Measurements from ENCODE around the gene PACS1.

PACS1 gene

DNA sequence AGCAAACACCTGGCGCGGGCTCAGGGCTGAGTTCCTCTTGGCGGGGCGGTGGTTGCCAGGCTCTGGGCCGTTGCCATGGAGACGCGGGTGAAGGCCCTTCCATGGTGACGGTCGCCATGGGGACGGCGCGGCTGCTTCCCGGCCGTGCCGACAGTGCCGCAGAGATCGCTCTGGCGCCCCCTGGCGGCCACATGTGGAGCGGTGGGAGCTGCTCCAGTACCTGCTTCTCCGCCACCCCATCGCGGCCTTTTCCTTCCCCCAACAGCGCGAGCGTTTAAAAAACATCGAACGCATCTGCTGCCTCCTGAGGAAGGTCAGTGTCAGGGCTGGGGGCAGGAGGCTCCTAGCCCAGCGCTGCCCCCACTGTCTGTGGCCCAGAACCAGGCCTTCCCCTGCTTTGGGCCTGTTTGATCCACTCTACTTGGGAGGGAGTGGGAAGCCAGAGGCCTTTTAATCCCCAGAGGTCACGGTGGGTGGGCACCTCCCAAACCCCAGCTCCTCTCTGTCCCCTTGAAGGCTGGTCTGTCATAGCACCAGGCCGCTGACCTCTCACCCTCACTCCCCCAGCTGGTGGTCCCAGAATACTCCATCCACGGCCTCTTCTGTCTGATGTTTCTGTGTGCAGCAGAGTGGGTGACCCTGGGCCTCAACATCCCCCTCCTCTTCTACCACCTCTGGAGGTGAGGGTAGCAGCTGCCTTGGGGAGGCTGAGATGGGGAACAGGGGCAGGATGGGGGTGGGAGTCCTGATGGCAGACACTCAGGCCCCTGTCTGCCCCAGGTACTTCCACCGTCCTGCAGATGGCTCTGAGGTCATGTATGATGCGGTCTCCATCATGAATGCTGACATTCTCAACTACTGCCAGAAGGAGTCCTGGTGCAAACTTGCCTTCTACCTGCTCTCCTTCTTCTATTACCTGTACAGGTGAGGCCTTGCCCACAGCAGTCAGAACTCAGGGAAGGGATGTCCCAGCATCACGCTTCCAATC, 212.7 kb downstream of the PACS1 start:
- H3F3A ChIP-seq (ENCODE audit: low read depth) = no peaks in the 10 kb centered on the region
- H3K9me3 ChIP-seq (ENCODE audit: insufficient read depth, low read depth, low read length) = no peaks in the 10 kb centered on the region
- H3K9me2 ChIP-seq (replicated peaks; ENCODE audit: low read depth, low read length) = no peaks in the 10 kb centered on the region
- no peaks in the 10 kb centered on the region for H3K27me3 ChIP-seq (ENCODE audit: insufficient read depth, low read length, poor library complexity, severe bottlenecking)
- no peak overlapping the region for H3K9ac ChIP-seq (ENCODE audit: low read depth, low read length, poor library complexity, severe bottlenecking)
- peak overlapping the region; percentile 25 for H3K4me2 ChIP-seq (ENCODE audit: low read depth, low read length, poor library complexity, severe bottlenecking)
- H3K79me2 ChIP-seq (ENCODE audit: insufficient read depth, low read length) = peaks cover 5% of the 10 kb centered on the region; the same call in 1 of the 2 replicates
- H4K20me1 ChIP-seq (ENCODE audit: insufficient read depth, low read length, poor library complexity, severe bottlenecking) = peaks cover 3% of the 10 kb centered on the region
- TF ChIP-seq, protein P1, sequence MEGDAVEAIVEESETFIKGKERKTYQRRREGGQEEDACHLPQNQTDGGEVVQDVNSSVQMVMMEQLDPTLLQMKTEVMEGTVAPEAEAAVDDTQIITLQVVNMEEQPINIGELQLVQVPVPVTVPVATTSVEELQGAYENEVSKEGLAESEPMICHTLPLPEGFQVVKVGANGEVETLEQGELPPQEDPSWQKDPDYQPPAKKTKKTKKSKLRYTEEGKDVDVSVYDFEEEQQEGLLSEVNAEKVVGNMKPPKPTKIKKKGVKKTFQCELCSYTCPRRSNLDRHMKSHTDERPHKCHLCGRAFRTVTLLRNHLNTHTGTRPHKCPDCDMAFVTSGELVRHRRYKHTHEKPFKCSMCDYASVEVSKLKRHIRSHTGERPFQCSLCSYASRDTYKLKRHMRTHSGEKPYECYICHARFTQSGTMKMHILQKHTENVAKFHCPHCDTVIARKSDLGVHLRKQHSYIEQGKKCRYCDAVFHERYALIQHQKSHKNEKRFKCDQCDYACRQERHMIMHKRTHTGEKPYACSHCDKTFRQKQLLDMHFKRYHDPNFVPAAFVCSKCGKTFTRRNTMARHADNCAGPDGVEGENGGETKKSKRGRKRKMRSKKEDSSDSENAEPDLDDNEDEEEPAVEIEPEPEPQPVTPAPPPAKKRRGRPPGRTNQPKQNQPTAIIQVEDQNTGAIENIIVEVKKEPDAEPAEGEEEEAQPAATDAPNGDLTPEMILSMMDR (conservative IDR thresholded peaks at IDR 0.05; ENCODE audit: low read length) = peak; percentile 76
- TF ChIP-seq EZH2phosphoT487 (IDR thresholded peaks at IDR 0.05; ENCODE audit: borderline replicate concordance) = no peak
- H3K4me3 ChIP-seq (ENCODE audit: low read length, poor library complexity, severe bottlenecking) = no peak overlapping the region
- H2AFZ ChIP-seq (ENCODE audit: low read length) = no peak overlapping the region
- H3K36me3 ChIP-seq (ENCODE audit: insufficient read depth, low read length) = no peaks in the 10 kb centered on the region
- peaks cover 9% of the 10 kb centered on the region for H3K4me1 ChIP-seq (ENCODE audit: insufficient read depth, low read length, poor library complexity, severe bottlenecking)

- no peak overlapping the region for H3K4me2 ChIP-seq (ENCODE audit: low read depth, low read length, poor library complexity, severe bottlenecking)
- H3K36me3 ChIP-seq (ENCODE audit: insufficient read depth, low read length) = no peaks in the 10 kb centered on the region
- H2AFZ ChIP-seq (ENCODE audit: low read length) = no peak overlapping the region
- TF ChIP-seq, protein P1 (conservative IDR thresholded peaks at IDR 0.05; ENCODE audit: low read length) = no peak
- no peak for TF ChIP-seq EZH2phosphoT487 (IDR thresholded peaks at IDR 0.05; ENCODE audit: borderline replicate concordance)
- no peaks in the 10 kb centered on the region for H3K9me2 ChIP-seq (replicated peaks; ENCODE audit: low read depth, low read length)
- H3K27me3 ChIP-seq (ENCODE audit: insufficient read depth, low read length, poor library complexity, severe bottlenecking) = no peaks in the 10 kb centered on the region
- no peak overlapping the region for H3K4me3 ChIP-seq (ENCODE audit: low read length, poor library complexity, severe bottlenecking)
- no peaks in the 10 kb centered on the region for H3F3A ChIP-seq (ENCODE audit: low read depth)
- H3K4me1 ChIP-seq (ENCODE audit: insufficient read depth, low read length, poor library complexity, severe bottlenecking) = peaks cover 16% of the 10 kb centered on the region
- no peak overlapping the region for H3K9ac ChIP-seq (ENCODE audit: low read depth, low read length, poor library complexity, severe bottlenecking)
- peaks cover 3% of the 10 kb centered on the region for H4K20me1 ChIP-seq (ENCODE audit: insufficient read depth, low read length, poor library complexity, severe bottlenecking)
- no peaks in the 10 kb centered on the region for H3K9me3 ChIP-seq (ENCODE audit: insufficient read depth, low read depth, low read length)
- H3K79me2 ChIP-seq (ENCODE audit: insufficient read depth, low read length) = peaks cover 14% of the 10 kb centered on the region
Measured at GRCh38 chr11:66283461-66284105, 213.5 kb downstream of the PACS1 start.

DNA sequence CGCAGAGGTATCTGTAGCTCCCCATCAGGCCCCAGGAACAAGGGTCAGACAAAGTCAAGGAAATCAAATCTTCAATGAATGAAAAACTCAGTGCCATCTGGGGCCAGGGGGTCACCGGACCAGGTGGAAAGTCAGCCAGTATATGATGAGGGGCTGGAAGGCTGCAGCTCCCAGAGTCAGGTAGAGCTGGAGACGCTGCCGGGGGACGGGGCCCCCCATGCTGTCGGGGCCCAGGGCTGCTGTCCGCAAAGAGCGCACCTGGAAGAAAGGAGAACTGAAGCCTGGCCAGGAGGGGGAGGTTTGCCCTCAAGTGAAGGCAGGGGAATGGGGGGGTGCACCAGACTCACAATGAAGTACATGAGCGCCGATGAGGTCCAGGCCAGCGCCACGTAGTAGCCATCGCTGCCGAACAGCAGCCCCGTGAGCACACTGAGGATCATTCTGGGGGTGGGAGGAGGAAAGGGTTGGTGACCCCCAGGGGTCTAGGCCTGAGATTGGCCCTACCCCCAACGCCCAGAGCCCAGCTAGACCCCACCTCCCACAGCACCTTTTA, 214.5 kb downstream of the PACS1 start:
- no peak overlapping the region for H3K4me3 ChIP-seq (ENCODE audit: low read length, poor library complexity, severe bottlenecking)
- no peak overlapping the region for H3K9ac ChIP-seq (ENCODE audit: low read depth, low read length, poor library complexity, severe bottlenecking)
- no peaks in the 10 kb centered on the region for H3K27me3 ChIP-seq (ENCODE audit: insufficient read depth, low read length, poor library complexity, severe bottlenecking)
- H3F3A ChIP-seq (ENCODE audit: low read depth) = no peaks in the 10 kb centered on the region
- H3K36me3 ChIP-seq (ENCODE audit: insufficient read depth, low read length) = no peaks in the 10 kb centered on the region
- H4K20me1 ChIP-seq (ENCODE audit: insufficient read depth, low read length, poor library complexity, severe bottlenecking) = no peaks in the 10 kb centered on the region
- no peaks in the 10 kb centered on the region for H3K9me2 ChIP-seq (replicated peaks; ENCODE audit: low read depth, low read length)
- no peaks in the 10 kb centered on the region for H3K9me3 ChIP-seq (ENCODE audit: insufficient read depth, low read depth, low read length)
- H2AFZ ChIP-seq (ENCODE audit: low read length) = no peak overlapping the region
- H3K4me1 ChIP-seq (ENCODE audit: insufficient read depth, low read length, poor library complexity, severe bottlenecking) = peaks cover 19% of the 10 kb centered on the region
- H3K4me2 ChIP-seq (ENCODE audit: low read depth, low read length, poor library complexity, severe bottlenecking) = no peak overlapping the region
- H3K79me2 ChIP-seq (ENCODE audit: insufficient read depth, low read length) = peaks cover 14% of the 10 kb centered on the region
- no peak for TF ChIP-seq EZH2phosphoT487 (IDR thresholded peaks at IDR 0.05; ENCODE audit: borderline replicate concordance)
- TF ChIP-seq, protein P1 (conservative IDR thresholded peaks at IDR 0.05; ENCODE audit: low read length) = no peak
